Large intestine (tissue), 3 donors: ENCODE results near the gene POU6F2. TPM values are rescaled to one million over a fixed set of nuclear protein-coding genes. Genes with fewer than 3 reads are reported as not detected.
"Not testable (repeated sequence)": the region's sequence is repeated elsewhere in the genome, so short reads cannot be mapped to it uniquely, and the experiment has no call there.

ENCODE experiments used
- DNase-seq, 2 donors: peaks; one replicate each; pipeline versions ENCODE4 v3.0.0 to v3.0.0-alpha.2; 2013
- H3K27ac ChIP-seq: one replicate; pipeline ENCODE4 v1.5.1; 2013; ENCODE audit warnings: low read length
- H3K27me3 ChIP-seq: 2 replicates; pipeline ENCODE4 v1.6.1; 2013; ENCODE audit warnings: low read length; ENCODE audit not compliant: control insufficient read depth, insufficient read depth
- H3K36me3 ChIP-seq: 2 replicates; pipeline ENCODE4 v1.6.1; 2013; ENCODE audit warnings: low read length; ENCODE audit not compliant: control insufficient read depth, insufficient read depth
- H3K4me1 ChIP-seq: one replicate; pipeline ENCODE4 v1.6.1; 2013; ENCODE audit warnings: low read length; ENCODE audit not compliant: control insufficient read depth, insufficient read depth
- H3K4me3 ChIP-seq: one replicate; pipeline ENCODE4 v1.5.1; 2013; ENCODE audit warnings: low read length
- H3K9me3 ChIP-seq: one replicate; pipeline ENCODE4 v1.6.1; 2013; ENCODE audit warnings: mild to moderate bottlenecking, low read depth, low read length, moderate library complexity; ENCODE audit not compliant: control insufficient read depth
- WGBS: methylation state at CpG from one replicate; pipeline ENCODE4 v1.1.5; 2013; ENCODE audit warnings: low lambda C conversion rate; ENCODE audit not compliant: insufficient coverage; 5-methylcytosine and 5-hydroxymethylcytosine counted together
- polyA plus RNA-seq: library from polyadenylated mRNA; unstranded; fragments of 120-200 nt; gene quantifications from one replicate; pipeline ENCODE4 v1.2.1, GENCODE V29; 2013

Gene POU6F2
- polyA plus RNA-seq, 1 donor = 0.19 TPM

GRCh38 chr7:38940774-38941173, 36.9 kb upstream of the POU6F2 start:
- H3K4me1 ChIP-seq = no peaks in the 10 kb centered on the region
- DNase-seq = no peak
- H3K36me3 ChIP-seq = no peaks in the 10 kb centered on the region
- H3K4me3 ChIP-seq = no peak overlapping the region
- 92% methylated on average over 2 of the region's 3 CpGs for WGBS
- no peaks in the 10 kb centered on the region for H3K27me3 ChIP-seq
- H3K27ac ChIP-seq = no peak overlapping the region
- no peaks in the 10 kb centered on the region for H3K9me3 ChIP-seq

- Histone ChIP-seq H3K36me3 (no peaks in the 10 kb centered on the region), H3K27ac (no peak overlapping the region), H3K27me3 (no peaks in the 10 kb centered on the region), H3K4me3 (no peak overlapping the region), H3K9me3 (no peaks in the 10 kb centered on the region), H3K4me1 (no peaks in the 10 kb centered on the region)
- no peak for DNase-seq
- WGBS = 83% methylated on average over 3 of the region's 4 CpGs
Observed at GRCh38 chr7:38942431-38943051, 35.2 kb upstream of the POU6F2 start.

- no CpG with 5 or more reads among the region's 4 CpGs for WGBS
- H3K9me3 ChIP-seq, H3K27me3 ChIP-seq, DNase-seq, H3K4me1 ChIP-seq, H3K36me3 ChIP-seq, H3K27ac ChIP-seq, H3K4me3 ChIP-seq: not testable (repeated sequence)
Observed at GRCh38 chr7:38947541-38947940, 30.2 kb upstream of the POU6F2 start.

GRCh38 chr7:38950309-38950708, 27.4 kb upstream of the POU6F2 start:
- WGBS = no CpG with 5 or more reads among the region's 1 CpG

GRCh38 chr7:38951213-38951612, 26.5 kb upstream of the POU6F2 start:
- H3K4me3 ChIP-seq = no peak overlapping the region
- H3K9me3 ChIP-seq = no peaks in the 10 kb centered on the region
- WGBS = 100% methylated on average over 1 of the region's 6 CpGs
- no peaks in the 10 kb centered on the region for H3K4me1 ChIP-seq
- H3K36me3 ChIP-seq = no peaks in the 10 kb centered on the region
- no peak for DNase-seq
- no peak overlapping the region for H3K27ac ChIP-seq
- H3K27me3 ChIP-seq = no peaks in the 10 kb centered on the region

More at GRCh38 chr7:38950309-38950708, 27.4 kb upstream of the POU6F2 start:
- Histone ChIP-seq H3K27ac (no peak overlapping the region), H3K36me3 (no peaks in the 10 kb centered on the region), H3K4me3 (no peak overlapping the region), H3K27me3 (no peaks in the 10 kb centered on the region), H3K9me3 (no peaks in the 10 kb centered on the region), H3K4me1 (no peaks in the 10 kb centered on the region)
- no peak for DNase-seq

GRCh38 chr7:38953227-38953626, 24.5 kb upstream of the POU6F2 start:
- H3K27ac ChIP-seq = no peak overlapping the region
- H3K4me1 ChIP-seq = no peaks in the 10 kb centered on the region
- no peaks in the 10 kb centered on the region for H3K27me3 ChIP-seq
- H3K9me3 ChIP-seq = no peaks in the 10 kb centered on the region
- DNase-seq = no peak
- no peak overlapping the region for H3K4me3 ChIP-seq
- H3K36me3 ChIP-seq = no peaks in the 10 kb centered on the region
- WGBS = 100% methylated on average over 1 of the region's 1 CpG

GRCh38 chr7:38953971-38954370, 23.7 kb upstream of the POU6F2 start:
- Histone ChIP-seq H3K36me3 (no peaks in the 10 kb centered on the region), H3K9me3 (no peaks in the 10 kb centered on the region), H3K27ac (no peak overlapping the region), H3K27me3 (no peaks in the 10 kb centered on the region), H3K4me1 (no peaks in the 10 kb centered on the region), H3K4me3 (no peak overlapping the region)
- 90% methylated on average over 2 of the region's 4 CpGs for WGBS
- DNase-seq = no peak

- Histone ChIP-seq H3K27me3 (no peaks in the 10 kb centered on the region), H3K36me3 (no peaks in the 10 kb centered on the region), H3K4me3 (no peak overlapping the region), H3K27ac (no peak overlapping the region), H3K4me1 (no peaks in the 10 kb centered on the region), H3K9me3 (no peaks in the 10 kb centered on the region)
- WGBS = 100% methylated on average over 1 of the region's 5 CpGs
- DNase-seq = no peak
Observed at GRCh38 chr7:38955892-38956291, 21.8 kb upstream of the POU6F2 start.

- WGBS = 100% methylated on average over 1 of the region's 1 CpG
- no peaks in the 10 kb centered on the region for H3K4me1 ChIP-seq
Observed at GRCh38 chr7:38962028-38962427, 15.7 kb upstream of the POU6F2 start.

GRCh38 chr7:38964921-38965320, 12.8 kb upstream of the POU6F2 start:
- Histone ChIP-seq H3K4me3 (no peak overlapping the region), H3K27me3 (no peaks in the 10 kb centered on the region), H3K4me1 (no peaks in the 10 kb centered on the region), H3K27ac (no peak overlapping the region), H3K36me3 (no peaks in the 10 kb centered on the region), H3K9me3 (no peaks in the 10 kb centered on the region)
- no peak for DNase-seq
- WGBS = 64% methylated on average over 1 of the region's 1 CpG

More at GRCh38 chr7:38962028-38962427, 15.7 kb upstream of the POU6F2 start:
- Histone ChIP-seq H3K36me3 (no peaks in the 10 kb centered on the region), H3K27me3 (no peaks in the 10 kb centered on the region), H3K9me3 (no peaks in the 10 kb centered on the region), H3K27ac (no peak overlapping the region), H3K4me3 (no peak overlapping the region)
- DNase-seq = no peak

- WGBS = 84% methylated on average over 3 of the region's 4 CpGs
- H3K36me3 ChIP-seq = no peaks in the 10 kb centered on the region
- no peaks in the 10 kb centered on the region for H3K9me3 ChIP-seq
- peaks cover 34% of the 10 kb centered on the region for H3K27me3 ChIP-seq
- DNase-seq = no peak
- no peaks in the 10 kb centered on the region for H3K4me1 ChIP-seq
- no peak overlapping the region for H3K4me3 ChIP-seq
- H3K27ac ChIP-seq = no peak overlapping the region
Observed at GRCh38 chr7:38973760-38974159, 3.9 kb upstream of the POU6F2 start.
